KOPT-K1 (cell line): ENCODE results near the gene PLCL2.

ENCODE experiments used
- H3K27ac ChIP-seq: fragments of 200-600 bp; sonication (generic); 2 replicates; pipeline ENCODE4 v1.5.1; 2016; ENCODE audit warnings: antibody characterized with exemption, mild to moderate bottlenecking, low read depth, low read length; ENCODE audit not compliant: poor library complexity, severe bottlenecking
- H3K36me3 ChIP-seq: fragments of 200-600 bp; sonication (generic); 2 replicates; pipeline ENCODE4 v1.5.1; 2017; ENCODE audit warnings: antibody characterized with exemption, mild to moderate bottlenecking, low read length, moderate library complexity; ENCODE audit not compliant: insufficient read depth
- H3K9me3 ChIP-seq: fragments of 200-600 bp; sonication (generic); 2 replicates; pipeline ENCODE4 v1.5.1; 2017; ENCODE audit warnings: antibody characterized with exemption, low read length, mild to moderate bottlenecking; ENCODE audit not compliant: insufficient read depth, poor library complexity, severe bottlenecking

The PLCL2 gene

DNA sequence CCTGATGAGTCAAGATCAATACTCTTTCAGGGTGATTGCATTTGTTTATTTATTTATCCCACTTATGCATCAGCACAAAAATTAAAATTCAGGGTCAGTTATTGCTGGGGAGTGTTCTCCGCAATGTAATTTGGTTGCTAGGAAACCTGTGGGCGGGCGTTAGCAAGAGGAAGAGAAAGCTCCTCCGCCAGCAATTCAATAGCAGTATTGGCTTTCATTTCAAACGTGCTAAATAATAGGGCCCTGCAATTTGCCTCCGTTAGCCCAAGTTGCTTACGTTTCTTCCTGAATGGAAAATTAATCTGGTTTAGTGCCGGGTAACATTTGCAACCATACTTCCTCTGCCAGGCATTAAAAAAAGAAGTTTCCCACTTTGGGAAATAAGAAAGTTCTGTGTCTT, 35.5 kb upstream of the PLCL2 start:
- Histone ChIP-seq H3K36me3 (no peaks in the 10 kb centered on the region), H3K9me3 (no peaks in the 10 kb centered on the region), H3K27ac (no peak overlapping the region)

DNA sequence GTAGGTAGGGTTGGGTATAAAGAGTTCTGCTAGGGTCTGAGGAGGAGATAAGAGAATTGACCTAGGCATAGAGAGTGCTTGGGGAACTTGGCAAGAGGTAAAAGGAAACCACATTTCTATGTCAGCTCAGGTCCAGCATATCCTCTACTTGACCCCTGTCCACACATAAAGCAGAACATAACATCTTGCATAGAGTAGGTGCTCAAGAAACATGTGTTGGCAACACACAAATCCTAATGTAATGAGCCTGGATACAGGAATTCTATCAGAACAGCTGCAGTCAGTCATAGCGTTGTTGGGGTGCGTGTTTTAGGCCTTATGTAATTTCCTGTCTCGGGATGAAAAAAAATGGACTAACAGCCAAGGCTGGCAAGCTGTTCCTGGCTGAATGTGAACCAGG, 35.0 kb upstream of the PLCL2 start:
- no peaks in the 10 kb centered on the region for H3K9me3 ChIP-seq
- no peaks in the 10 kb centered on the region for H3K36me3 ChIP-seq
- no peak overlapping the region for H3K27ac ChIP-seq

- H3K27ac ChIP-seq: no peak overlapping the region
- H3K36me3 ChIP-seq: no peaks in the 10 kb centered on the region
- no peaks in the 10 kb centered on the region for H3K9me3 ChIP-seq
Measured at GRCh38 chr3:16855497-16855896, 29.3 kb upstream of the PLCL2 start.

DNA sequence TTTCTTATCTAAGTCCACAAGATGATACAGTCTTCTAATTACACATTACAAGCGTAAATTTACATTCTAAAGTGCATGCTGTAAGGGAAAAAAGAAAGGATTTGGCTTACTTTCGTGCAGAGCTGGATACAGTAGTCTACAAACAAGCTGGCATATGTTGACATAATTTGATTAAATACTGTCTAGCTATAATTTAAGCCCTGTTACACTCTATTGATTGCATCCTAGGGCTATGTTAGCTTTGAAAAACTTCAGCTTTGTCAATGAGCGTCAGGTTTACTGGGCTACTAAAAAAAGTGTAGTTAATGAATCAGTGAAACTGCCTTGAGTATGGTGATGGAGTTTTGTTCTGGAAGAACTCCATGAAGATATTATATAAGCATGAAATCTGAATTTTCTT, 24.5 kb upstream of the PLCL2 start:
- no peak overlapping the region for H3K27ac ChIP-seq
- no peaks in the 10 kb centered on the region for H3K36me3 ChIP-seq
- H3K9me3 ChIP-seq: peaks cover 12% of the 10 kb centered on the region

DNA sequence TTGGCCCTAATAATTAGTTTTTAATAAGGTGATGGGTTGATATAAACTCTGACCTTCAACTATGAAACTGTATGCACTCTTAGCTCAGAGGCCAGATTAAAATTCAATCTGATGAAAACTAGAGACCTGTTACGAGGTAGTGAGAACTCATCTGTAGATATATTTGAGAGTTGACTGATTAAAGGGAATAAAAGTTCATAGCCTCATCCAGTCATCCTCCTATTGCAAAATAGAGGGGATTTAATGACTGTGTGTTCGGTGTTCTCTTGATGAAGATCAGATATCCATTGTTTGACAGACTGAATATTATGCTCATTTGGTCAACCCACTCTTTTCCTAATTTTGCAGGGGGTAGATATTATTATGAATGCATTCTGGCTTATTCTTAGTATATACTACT, 23.3 kb upstream of the PLCL2 start:
- H3K27ac ChIP-seq: no peak overlapping the region
- H3K9me3 ChIP-seq: peaks cover 12% of the 10 kb centered on the region
- no peaks in the 10 kb centered on the region for H3K36me3 ChIP-seq

DNA sequence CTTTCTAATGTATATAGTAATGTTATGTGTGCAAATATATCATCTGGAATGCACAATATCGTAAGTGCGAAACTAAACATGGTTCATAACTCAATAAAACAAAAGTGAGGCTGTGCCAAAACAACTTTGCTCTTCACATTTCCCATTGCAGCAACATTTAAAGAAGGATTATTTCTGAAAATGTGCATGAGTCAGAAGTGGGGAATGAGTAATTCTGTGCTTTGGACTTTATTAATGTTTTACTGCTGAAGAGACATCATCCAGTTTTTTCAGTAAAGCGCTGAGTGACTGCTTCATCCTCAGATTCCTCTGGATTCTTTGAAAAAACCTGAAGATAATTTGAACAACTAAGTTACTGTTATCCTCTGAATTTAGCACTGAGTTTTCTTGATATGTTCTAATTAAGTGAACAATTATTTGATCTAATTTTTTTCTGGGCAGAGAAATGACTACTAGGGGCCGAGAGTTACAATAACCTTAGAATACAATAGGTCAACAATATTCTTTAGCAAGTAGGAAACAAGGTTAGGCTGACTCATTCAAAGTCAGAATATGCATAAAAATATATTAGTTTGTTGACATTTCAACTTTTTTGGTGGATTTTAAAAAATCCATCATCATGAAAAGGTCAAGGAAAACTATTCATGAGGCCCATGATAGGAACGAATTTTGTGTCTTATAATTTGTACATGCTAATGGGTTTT, 20.0 kb upstream of the PLCL2 start:
- Histone ChIP-seq H3K9me3 (peaks cover 12% of the 10 kb centered on the region), H3K36me3 (no peaks in the 10 kb centered on the region), H3K27ac (no peak overlapping the region)

- no peaks in the 10 kb centered on the region for H3K36me3 ChIP-seq
- H3K27ac ChIP-seq: no peak overlapping the region
- peaks cover 12% of the 10 kb centered on the region for H3K9me3 ChIP-seq
Measured at GRCh38 chr3:16865335-16865734, 19.4 kb upstream of the PLCL2 start.

- Histone ChIP-seq H3K27ac (no peak overlapping the region), H3K36me3 (no peaks in the 10 kb centered on the region), H3K9me3 (peaks cover 12% of the 10 kb centered on the region)
Measured at GRCh38 chr3:16866571-16866970, 18.2 kb upstream of the PLCL2 start.

GRCh38 chr3:16868513-16868912, 16.2 kb upstream of the PLCL2 start:
- Histone ChIP-seq H3K36me3 (no peaks in the 10 kb centered on the region), H3K9me3 (peaks cover under 1% of the 10 kb centered on the region)

GRCh38 chr3:16869261-16870005, 15.3 kb upstream of the PLCL2 start:
- no peak overlapping the region for H3K27ac ChIP-seq

More at GRCh38 chr3:16868513-16868912, 16.2 kb upstream of the PLCL2 start:
- H3K27ac ChIP-seq: no peak overlapping the region

GRCh38 chr3:16871915-16872842, 12.6 kb upstream of the PLCL2 start:
- Histone ChIP-seq H3K36me3 (no peaks in the 10 kb centered on the region), H3K27ac (no peak overlapping the region), H3K9me3 (no peaks in the 10 kb centered on the region)

More at GRCh38 chr3:16869261-16870005, 15.3 kb upstream of the PLCL2 start:
- Histone ChIP-seq H3K36me3 (no peaks in the 10 kb centered on the region), H3K9me3 (no peaks in the 10 kb centered on the region)

GRCh38 chr3:16873872-16874271, 10.9 kb upstream of the PLCL2 start:
- no peaks in the 10 kb centered on the region for H3K9me3 ChIP-seq
- H3K27ac ChIP-seq: no peak overlapping the region
- H3K36me3 ChIP-seq: no peaks in the 10 kb centered on the region

GRCh38 chr3:16875876-16876550, 8.7 kb upstream of the PLCL2 start:
- no peak overlapping the region for H3K27ac ChIP-seq
- no peaks in the 10 kb centered on the region for H3K36me3 ChIP-seq
- H3K9me3 ChIP-seq: no peaks in the 10 kb centered on the region

GRCh38 chr3:16877505-16877904, 7.2 kb upstream of the PLCL2 start:
- H3K9me3 ChIP-seq: no peaks in the 10 kb centered on the region
- no peak overlapping the region for H3K27ac ChIP-seq
- H3K36me3 ChIP-seq: no peaks in the 10 kb centered on the region
